Esophagus squamous epithelium (tissue), 5 donors: ENCODE data around the gene ABCC1. TPM values are rescaled to one million over a fixed set of nuclear protein-coding genes. Genes with fewer than 3 reads are reported as not detected.

ENCODE experiments used
- DNase-seq: peaks from one replicate; lab custom pipeline; 2025; lab: John Stamatoyannopoulos, UW
- H3K27ac ChIP-seq, 4 donors: fragments of 200-600 bp; sonication (generic); one replicate each; pipeline ENCODE4 v1.5.1; 2016 to 2019; ENCODE audit warnings: mild to moderate bottlenecking in 1 of 4
- H3K27me3 ChIP-seq, 4 donors: fragments of 200-600 bp; sonication (generic); 1 replicate in 3 of 4; 2 replicates in 1 of 4; pipeline versions ENCODE4 v1.5.1 to v1.6.0; 2017 to 2021; ENCODE audit warnings: antibody characterized with exemption in 1 of 4
- H3K36me3 ChIP-seq, 3 donors: fragments of 200-600 bp; sonication (generic); one replicate each; pipeline ENCODE4 v1.5.1; 2016 to 2019
- H3K4me1 ChIP-seq, 3 donors: fragments of 200-600 bp; sonication (generic); one replicate each; pipeline ENCODE4 v1.5.1; 2017 to 2019
- H3K4me3 ChIP-seq, 4 donors: fragments of 200-600 bp; sonication (generic); 1 replicate in 3 of 4; 2 replicates in 1 of 4; pipeline ENCODE4 v1.5.1; 2016 to 2019; ENCODE audit warnings: mild to moderate bottlenecking in 2 of 4, moderate library complexity in 1 of 4
- H3K9me3 ChIP-seq, 3 donors: fragments of 200-600 bp; sonication (generic); one replicate each; pipeline ENCODE4 v1.5.1; 2016 to 2019
- POLR2A ChIP-seq, 4 donors: fragments of 450-650 bp; IDR thresholded peaks; one replicate each; pipeline ENCODE4 v1.6.1; 2017; ENCODE audit warnings: antibody characterized with exemption in 4 of 4, mild to moderate bottlenecking in 4 of 4, moderate library complexity in 3 of 4
- WGBS, 2 donors: methylation state at CpG; one replicate each; pipeline ENCODE4 v1.1.5; 2018; 5-methylcytosine and 5-hydroxymethylcytosine counted together
- intact Hi-C: fragments of 100-400 bp; cut with DNase I; formaldehyde crosslinking; loops from one replicate; pipeline ENCODE4 v1.15.0; 2022
- total RNA-seq, 4 donors: library from RNA; depleted of rRNA; stranded (reverse); fragments of >200 nt; gene quantifications; one replicate each; pipeline ENCODE4 v1.1.0, GENCODE V29; 2016
- TF ChIP-seq, protein P1 (sequence below), 6 experiments: fragments of 450-650 bp in 4 of 6; fragments of 200-600 bp in 2 of 6; sonication (generic) in 2 of 6; IDR thresholded peaks; one replicate each; pipeline ENCODE4 v1.5.1; 2016 to 2019; ENCODE audit warnings: antibody characterized with exemption in 6 of 6, mild to moderate bottlenecking in 4 of 6, moderate library complexity in 4 of 6
- donor health status: DM: yes; HTN: yes; CAD: no.

Gene ABCC1
- total RNA-seq, 4 donors from 2014 or later = 22.9 to 56.7 (median 46.9) TPM

DNA sequence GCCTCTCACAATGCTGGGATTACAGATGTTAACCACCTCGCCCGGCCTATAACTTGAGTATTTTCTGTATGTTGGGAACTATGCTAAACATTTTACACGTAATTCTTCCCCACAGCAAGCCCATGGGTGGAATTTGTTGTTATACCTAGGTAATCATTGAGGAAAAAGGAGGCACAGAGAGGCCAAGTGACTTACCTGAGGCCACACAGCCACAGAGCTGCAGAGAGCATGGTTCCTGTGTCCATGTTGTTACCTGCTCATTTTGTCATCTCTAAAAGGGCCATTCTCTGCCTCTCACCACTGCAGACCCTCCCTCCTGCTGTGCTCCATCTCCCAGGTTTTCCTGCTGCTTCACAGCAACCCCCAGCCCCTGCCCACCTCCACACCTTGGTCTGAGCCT, 135.5 kb downstream of the ABCC1 start:
- H3K9me3 ChIP-seq = peaks cover 0 to 9% (median 9%) of the 10 kb centered on the region in 3 donors
- no peak for DNase-seq
- peak overlapping the region in 2 of 4 donors; percentile 34 to 65 for H3K27ac ChIP-seq
- H3K27me3 ChIP-seq = no peaks in the 10 kb centered on the region
- intact Hi-C loops = no loop called here
- TF ChIP-seq, protein P1, sequence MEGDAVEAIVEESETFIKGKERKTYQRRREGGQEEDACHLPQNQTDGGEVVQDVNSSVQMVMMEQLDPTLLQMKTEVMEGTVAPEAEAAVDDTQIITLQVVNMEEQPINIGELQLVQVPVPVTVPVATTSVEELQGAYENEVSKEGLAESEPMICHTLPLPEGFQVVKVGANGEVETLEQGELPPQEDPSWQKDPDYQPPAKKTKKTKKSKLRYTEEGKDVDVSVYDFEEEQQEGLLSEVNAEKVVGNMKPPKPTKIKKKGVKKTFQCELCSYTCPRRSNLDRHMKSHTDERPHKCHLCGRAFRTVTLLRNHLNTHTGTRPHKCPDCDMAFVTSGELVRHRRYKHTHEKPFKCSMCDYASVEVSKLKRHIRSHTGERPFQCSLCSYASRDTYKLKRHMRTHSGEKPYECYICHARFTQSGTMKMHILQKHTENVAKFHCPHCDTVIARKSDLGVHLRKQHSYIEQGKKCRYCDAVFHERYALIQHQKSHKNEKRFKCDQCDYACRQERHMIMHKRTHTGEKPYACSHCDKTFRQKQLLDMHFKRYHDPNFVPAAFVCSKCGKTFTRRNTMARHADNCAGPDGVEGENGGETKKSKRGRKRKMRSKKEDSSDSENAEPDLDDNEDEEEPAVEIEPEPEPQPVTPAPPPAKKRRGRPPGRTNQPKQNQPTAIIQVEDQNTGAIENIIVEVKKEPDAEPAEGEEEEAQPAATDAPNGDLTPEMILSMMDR (IDR thresholded peaks at IDR 0.05) = no peak
- no peak for TF ChIP-seq POLR2A (IDR thresholded peaks at IDR 0.05)
- 95 to 100% methylated on average over 3 of the region's 3 CpGs for WGBS, 2 donors
- H3K4me1 ChIP-seq = peaks cover 0 to 16% (median 0%) of the 10 kb centered on the region in 3 donors
- peaks cover 52 to 100% (median 56%) of the 10 kb centered on the region in 3 donors for H3K36me3 ChIP-seq
- H3K4me3 ChIP-seq = no peak overlapping the region

DNA sequence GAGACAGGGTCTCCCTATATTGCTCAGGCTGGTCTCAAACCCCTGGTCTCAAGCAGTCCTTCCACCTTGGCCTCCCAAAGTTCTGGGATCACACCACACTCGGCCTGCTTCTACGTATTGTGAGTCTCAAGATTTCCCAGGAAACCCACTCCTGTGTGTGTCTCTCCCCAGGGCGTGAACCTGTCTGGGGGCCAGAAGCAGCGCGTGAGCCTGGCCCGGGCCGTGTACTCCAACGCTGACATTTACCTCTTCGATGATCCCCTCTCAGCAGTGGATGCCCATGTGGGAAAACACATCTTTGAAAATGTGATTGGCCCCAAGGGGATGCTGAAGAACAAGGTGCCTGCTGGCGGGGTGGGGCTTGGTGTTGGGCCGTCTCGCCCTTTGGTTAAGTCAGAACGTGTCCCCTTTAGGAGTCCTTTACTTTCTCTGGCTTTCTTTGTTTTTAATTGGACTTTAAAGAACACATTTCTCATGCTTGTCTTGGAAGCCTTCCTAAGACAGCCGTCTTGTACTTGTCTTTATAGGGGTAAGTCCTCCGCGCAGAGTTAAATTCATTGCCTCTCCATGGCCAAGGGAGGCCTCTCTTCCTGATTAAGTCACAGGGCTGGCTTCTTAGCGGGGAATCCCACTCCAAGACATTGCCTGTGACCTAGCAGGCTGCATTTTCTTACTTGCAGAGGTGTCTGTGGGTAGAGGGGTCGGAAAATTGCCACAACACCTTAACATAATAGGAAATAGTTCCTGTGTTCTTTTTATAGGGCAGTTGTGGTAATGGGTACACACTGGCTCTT, 137.4 kb downstream of the ABCC1 start:
- TF ChIP-seq, protein P1 (IDR thresholded peaks at IDR 0.05) = no peak
- TF ChIP-seq POLR2A (IDR thresholded peaks at IDR 0.05) = no peak
- Histone ChIP-seq H3K4me3 (no peak overlapping the region), H3K36me3 (peaks cover 45 to 100% (median 57%) of the 10 kb centered on the region in 3 donors), H3K27ac (peak overlapping the region; percentile 5 to 72 (median 59)), H3K4me1 (peaks cover 0 to 16% (median 0%) of the 10 kb centered on the region in 3 donors), H3K9me3 (peaks cover 0 to 9% (median 9%) of the 10 kb centered on the region in 3 donors), H3K27me3 (no peaks in the 10 kb centered on the region)
- intact Hi-C loops = no loop called here
- no peak for DNase-seq
- 73 to 86% methylated on average over 17 to 18 of the region's 18 CpGs for WGBS, 2 donors

DNA sequence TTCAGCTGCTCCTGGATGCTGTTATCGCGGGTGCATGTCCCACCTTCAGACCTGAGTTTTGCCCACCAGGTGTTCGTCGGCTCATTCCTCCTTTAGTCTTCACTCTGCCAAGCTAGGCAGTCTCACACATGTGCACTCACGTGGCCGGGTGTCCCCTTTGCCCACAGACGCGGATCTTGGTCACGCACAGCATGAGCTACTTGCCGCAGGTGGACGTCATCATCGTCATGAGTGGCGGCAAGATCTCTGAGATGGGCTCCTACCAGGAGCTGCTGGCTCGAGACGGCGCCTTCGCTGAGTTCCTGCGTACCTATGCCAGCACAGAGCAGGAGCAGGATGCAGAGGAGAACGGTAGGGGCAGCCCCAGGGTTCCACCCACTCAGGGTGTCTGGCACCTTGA, 140.8 kb downstream of the ABCC1 start:
- WGBS, 2 donors = 77 to 94% methylated on average over 8 to 14 of the region's 19 CpGs
- Histone ChIP-seq H3K36me3 (peaks cover 21 to 95% (median 40%) of the 10 kb centered on the region in 3 donors), H3K27me3 (no peaks in the 10 kb centered on the region), H3K27ac (peak overlapping the region in 3 of 4 donors; percentile 32 to 47 (median 42)), H3K4me3 (no peak overlapping the region), H3K9me3 (no peaks in the 10 kb centered on the region), H3K4me1 (peaks cover 0 to 35% (median 4%) of the 10 kb centered on the region in 3 donors)
- TF ChIP-seq POLR2A (IDR thresholded peaks at IDR 0.05) = no peak
- TF ChIP-seq, protein P1 (IDR thresholded peaks at IDR 0.05) = no peak
- intact Hi-C loops = no loop called here
- no peak for DNase-seq

DNA sequence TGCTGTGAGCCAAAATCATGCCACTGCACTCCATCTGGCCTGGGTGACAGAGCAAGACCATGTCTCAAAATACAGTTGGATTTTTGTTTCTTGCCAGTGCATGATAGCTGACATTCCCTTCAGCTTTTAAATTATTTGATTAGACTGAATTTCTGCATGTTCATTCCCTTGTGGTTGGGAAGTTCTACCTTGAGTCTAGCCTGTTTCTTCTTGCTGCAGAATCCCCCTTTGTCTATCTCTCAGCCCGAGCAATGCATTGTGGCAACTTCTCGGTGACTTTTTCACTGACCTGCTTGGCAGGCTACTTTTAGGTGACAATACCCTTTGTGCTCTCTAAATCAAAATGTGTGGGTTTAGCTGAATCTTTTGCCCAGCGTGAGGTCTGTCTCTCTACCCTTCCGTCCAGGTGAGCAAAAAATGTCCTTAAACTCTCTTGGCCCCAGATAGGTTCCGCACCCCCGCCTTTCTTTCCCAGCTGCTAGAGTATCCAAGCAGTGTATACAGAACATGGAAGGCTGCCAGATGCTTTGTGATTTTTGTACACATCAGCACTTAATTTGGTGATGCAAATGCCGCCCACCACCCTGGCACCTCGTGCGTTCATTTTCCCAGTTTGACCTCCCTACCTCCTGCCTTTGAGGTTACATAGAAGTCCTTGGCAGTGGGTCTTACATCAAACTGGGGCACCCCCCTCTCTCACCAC, 143.7 kb downstream of the ABCC1 start:
- Histone ChIP-seq H3K27me3 (no peaks in the 10 kb centered on the region), H3K36me3 (peaks cover 0 to 95% (median 16%) of the 10 kb centered on the region in 3 donors), H3K4me1 (peaks cover 3 to 43% (median 4%) of the 10 kb centered on the region in 3 donors), H3K9me3 (no peaks in the 10 kb centered on the region), H3K27ac (peak overlapping the region in 3 of 4 donors; percentile 50 to 79 (median 55)), H3K4me3 (no peak overlapping the region)
- 58 to 68% methylated on average over 8 to 9 of the region's 9 CpGs for WGBS, 2 donors
- intact Hi-C loops = no loop called here
- DNase-seq = no peak
- TF ChIP-seq, protein P1 (IDR thresholded peaks at IDR 0.05) = no peak
